IMR-90 (cell line): ENCODE measurements around the gene HLA-DMB. TPM values are rescaled to one million over a fixed set of nuclear protein-coding genes. Genes with fewer than 3 reads are reported as not detected.

ENCODE experiments used
- ATAC-seq: fragments of 200-7000 bp; cut with Tn5 transposase; 2 replicates; pipeline ENCODE4 v1.9.1; 2020; ENCODE audit warnings: low read depth, mild to moderate bottlenecking, moderate library complexity
- BruUV-seq: library from RNA; stranded (reverse); fragments of 400-500 nt; replicated peaks from 2 replicates; lab custom pipeline; 2021; lab: Mats Ljungman, UMichigan
- CTCF ChIA-PET: fragments of 300-600 bp; formaldehyde crosslinking; extraction: SDS; loops from one replicate; lab custom pipeline; 2021; ENCODE audit warnings: antibody characterized with exemption; lab: Yijun Ruan, JAX
- POLR2A ChIA-PET: fragments of 300-600 bp; sonication (Branson Sonifier 250); formaldehyde crosslinking; loops from one replicate; lab custom pipeline; 2022; ENCODE audit warnings: antibody characterized with exemption; ENCODE audit not compliant: unreplicated experiment; lab: Charles Lee
- DNase-seq: peaks from one replicate; pipeline ENCODE4 v3.0.0; 2013
- H2AFZ ChIP-seq: replicated peaks from 2 replicates; pipeline ENCODE3; 2013; ENCODE audit warnings: low read length, mild to moderate bottlenecking; ENCODE audit not compliant: poor library complexity
- H2AK5ac ChIP-seq: 2 replicates; pipeline ENCODE4 v1.6.1; 2013; ENCODE audit warnings: low read depth, low read length, inconsistent platforms
- H2AK9ac ChIP-seq: replicated peaks from 2 replicates; pipeline ENCODE3; 2013; ENCODE audit warnings: mild to moderate bottlenecking, low read depth, low read length, moderate library complexity; ENCODE audit not compliant: poor library complexity
- H2BK120ac ChIP-seq: 2 replicates; pipeline ENCODE4 v1.6.1; 2013; ENCODE audit warnings: low read depth, low read length, inconsistent platforms
- H2BK15ac ChIP-seq: 3 replicates; pipeline ENCODE4 v1.6.1; 2013; ENCODE audit warnings: low read depth, low read length, inconsistent platforms
- H2BK20ac ChIP-seq: 2 replicates; pipeline ENCODE4 v1.6.1; 2013; ENCODE audit warnings: low read depth, mild to moderate bottlenecking, inconsistent platforms, low read length, moderate library complexity
- H2BK5ac ChIP-seq: 2 replicates; pipeline ENCODE4 v1.6.1; 2013; ENCODE audit warnings: mild to moderate bottlenecking, low read depth, low read length, inconsistent platforms; ENCODE audit not compliant: poor library complexity, severe bottlenecking
- H3K14ac ChIP-seq: replicated peaks from 2 replicates; pipeline ENCODE4 v1.6.1; 2013; ENCODE audit warnings: low read depth, low read length, inconsistent platforms
- H3K18ac ChIP-seq: 2 replicates; pipeline ENCODE4 v1.6.1; 2013; ENCODE audit warnings: low read depth, low read length, control low read depth
- H3K23ac ChIP-seq: 2 replicates; pipeline ENCODE4 v1.6.1; 2013; ENCODE audit warnings: low read depth, low read length, inconsistent platforms
- H3K27ac ChIP-seq: 2 replicates; pipeline ENCODE4 v1.5.1; 2013; ENCODE audit warnings: mild to moderate bottlenecking, control low read depth, low read length; ENCODE audit not compliant: insufficient read depth
- H3K27me3 ChIP-seq: 2 replicates; pipeline ENCODE4 v1.6.1; 2013; ENCODE audit warnings: low read length; ENCODE audit not compliant: control insufficient read depth, insufficient read depth
- H3K36me3 ChIP-seq: 2 replicates; pipeline ENCODE4 v1.6.1; 2013; ENCODE audit warnings: low read length, mixed read lengths; ENCODE audit not compliant: control insufficient read depth, insufficient read depth
- H3K4ac ChIP-seq: 2 replicates; pipeline ENCODE4 v1.6.1; 2013; ENCODE audit warnings: low read depth, low read length, inconsistent platforms
- H3K4me1 ChIP-seq: 2 replicates; pipeline ENCODE4 v1.6.1; 2013; ENCODE audit warnings: low read length, mixed read lengths; ENCODE audit not compliant: control insufficient read depth, insufficient read depth
- H3K4me2 ChIP-seq: 2 replicates; pipeline ENCODE4 v1.6.1; 2013; ENCODE audit warnings: low read depth, mild to moderate bottlenecking, control low read depth, low read length, moderate library complexity
- H3K4me3 ChIP-seq: 2 replicates; pipeline ENCODE4 v1.5.1; 2013; ENCODE audit warnings: low read depth, mild to moderate bottlenecking, control low read depth, low read length, moderate library complexity; ENCODE audit not compliant: insufficient read depth
- H3K56ac ChIP-seq: 2 replicates; pipeline ENCODE4 v1.6.1; 2013; ENCODE audit warnings: low read length, inconsistent platforms; ENCODE audit not compliant: insufficient read depth; ENCODE audit errors: extremely low read depth
- H3K79me1 ChIP-seq, 2 experiments: 2 replicates each; pipeline ENCODE4 v1.6.1; 2013; ENCODE audit warnings: low read length in 2 of 2, inconsistent platforms in 1 of 2, low read depth in 1 of 2
- H3K9ac ChIP-seq: 2 replicates; pipeline ENCODE4 v1.6.1; 2013; ENCODE audit warnings: low read depth, low read length, control low read depth
- H3K9me1 ChIP-seq: 2 replicates; pipeline ENCODE4 v1.6.1; 2013; ENCODE audit warnings: low read length, inconsistent platforms; ENCODE audit not compliant: insufficient read depth
- H3K9me3 ChIP-seq: 2 replicates; pipeline ENCODE4 v1.6.1; 2013; ENCODE audit warnings: low read length; ENCODE audit not compliant: control insufficient read depth, insufficient read depth
- H4K20me1 ChIP-seq: 2 replicates; pipeline ENCODE4 v1.6.1; 2013; ENCODE audit warnings: low read length, inconsistent platforms; ENCODE audit not compliant: insufficient read depth
- H4K5ac ChIP-seq: 2 replicates; pipeline ENCODE4 v1.6.1; 2013; ENCODE audit warnings: mild to moderate bottlenecking, low read depth, low read length, control low read depth
- H4K8ac ChIP-seq, 2 experiments: 2 replicates each; pipeline ENCODE4 v1.6.1; 2013; ENCODE audit warnings: low read depth in 2 of 2, low read length in 2 of 2, control low read depth in 1 of 2, inconsistent platforms in 1 of 2
- H4K91ac ChIP-seq: 2 replicates; pipeline ENCODE4 v1.6.1; 2013; ENCODE audit warnings: low read depth, low read length, inconsistent platforms; ENCODE audit not compliant: insufficient read depth
- BHLHE40 ChIP-seq: fragments of 150-350 bp; IDR thresholded peaks from 2 replicates; pipeline ENCODE4 v1.6.1; 2016; ENCODE audit warnings: mild to moderate bottlenecking, low read depth, low read length
- CEBPB ChIP-seq: IDR thresholded peaks from 2 replicates; pipeline ENCODE4 v1.6.1; 2012; ENCODE audit warnings: low read depth, low read length, improper control_type of control experiment
- CHD1 ChIP-seq: IDR thresholded peaks from 2 replicates; pipeline ENCODE4 v1.6.1; 2012; ENCODE audit warnings: low read depth, low read length, improper control_type of control experiment
- FOS ChIP-seq: fragments of 150-350 bp; IDR thresholded peaks from 2 replicates; pipeline ENCODE4 v1.6.1; 2016; ENCODE audit warnings: low read depth, low read length
- MAFK ChIP-seq: IDR thresholded peaks from 2 replicates; pipeline ENCODE4 v1.6.1; 2012; ENCODE audit warnings: low read depth, low read length, improper control_type of control experiment
- MAZ ChIP-seq: IDR thresholded peaks from 2 replicates; pipeline ENCODE4 v1.6.1; 2012; ENCODE audit warnings: low read depth, mild to moderate bottlenecking, low read length, improper control_type of control experiment, moderate library complexity, borderline replicate concordance
- MXI1 ChIP-seq: IDR thresholded peaks from 2 replicates; pipeline ENCODE4 v1.6.1; 2012; ENCODE audit warnings: low read depth, mild to moderate bottlenecking, low read length, moderate library complexity, borderline replicate concordance
- NFE2L2 ChIP-seq: fragments of 150-350 bp; IDR thresholded peaks from 2 replicates; pipeline ENCODE4 v1.6.1; 2016; ENCODE audit warnings: low read depth, mild to moderate bottlenecking, low read length
- POLR2A ChIP-seq: IDR thresholded peaks from 2 replicates; pipeline ENCODE4 v1.6.1; 2012; ENCODE audit warnings: mild to moderate bottlenecking, low read depth, low read length
- RAD21 ChIP-seq: IDR thresholded peaks from 2 replicates; pipeline ENCODE4 v1.6.1; 2012; ENCODE audit warnings: low read length, improper control_type of control experiment
- RCOR1 ChIP-seq: IDR thresholded peaks from 2 replicates; pipeline ENCODE4 v1.6.1; 2012; ENCODE audit warnings: mild to moderate bottlenecking, low read length, improper control_type of control experiment; ENCODE audit not compliant: insufficient replicate concordance
- RFX5 ChIP-seq: IDR thresholded peaks from 2 replicates; pipeline ENCODE4 v1.8.0; 2012; ENCODE audit warnings: low read depth, mild to moderate bottlenecking, low read length, moderate library complexity
- SMC3 ChIP-seq: fragments of 150-350 bp; IDR thresholded peaks from 2 replicates; pipeline ENCODE4 v1.6.1; 2016; ENCODE audit warnings: low read depth, mild to moderate bottlenecking, antibody characterized with exemption, low read length, moderate library complexity
- WGBS, 2 experiments: methylation state at CpG; one replicate each; pipeline versions ENCODE4 v1.1.5 to v1.1.7; 2013; ENCODE audit warnings: missing lambda C conversion rate in 2 of 2; ENCODE audit not compliant: insufficient read length in 1 of 2; ENCODE audit errors: extremely low coverage in 2 of 2; 5-methylcytosine and 5-hydroxymethylcytosine counted together
- dilution Hi-C: fragments of 300-500 bp; cut with HindIII; formaldehyde crosslinking; loops from one replicate; pipeline ENCODE4 v1.14.3; 2018; ENCODE audit warnings: low sequenced_read_pairs; ENCODE audit not compliant: unreplicated experiment
- in situ Hi-C: fragments of 300-500 bp; cut with MboI; formaldehyde crosslinking; loops from 3 replicates; pipeline ENCODE4 v1.14.3; 2019; ENCODE audit warnings: low sequenced_read_pairs, inconsistent platforms, mixed read lengths
- intact Hi-C: fragments of 100-400 bp; cut with micrococcal nuclease; formaldehyde crosslinking; loops from 2 replicates; pipeline ENCODE4 v1.10.0; 2022
- polyA plus RNA-seq, 3 experiments: library from polyadenylated mRNA; depleted of rRNA; stranded (reverse); fragments of >200 nt; gene quantifications; 2 replicates each; pipeline ENCODE4 v1.2.3, GENCODE V29; 2012; ENCODE audit warnings: low replicate concordance in 1 of 3
- total RNA-seq: library from RNA; depleted of rRNA; stranded (reverse); fragments of >200 nt; gene quantifications from 2 replicates; pipeline ENCODE4 v1.2.3, GENCODE V29; 2012
- TF ChIP-seq, protein P1 (sequence below): fragments of 150-350 bp; IDR thresholded peaks from 2 replicates; pipeline ENCODE4 v1.6.1; 2016; ENCODE audit warnings: low read depth, mild to moderate bottlenecking, low read length, moderate library complexity, borderline replicate concordance
- TF ChIP-seq, protein P2 (sequence below): fragments of 150-350 bp; IDR thresholded peaks from 2 replicates; pipeline ENCODE4 v1.6.1; 2017; ENCODE audit warnings: mild to moderate bottlenecking, antibody characterized with exemption, low read length, low read depth
- TF ChIP-seq, protein P3 (sequence below): conservative IDR thresholded peaks from 2 replicates; pipeline ENCODE4 v1.5.1; 2012; ENCODE audit warnings: mild to moderate bottlenecking, low read depth, low read length, improper control_type of control experiment

The HLA-DMB gene
- total and polyA plus RNA-seq, 2 of the 4 experiments (the other 2 are of a cell fraction) = 0.18 to 0.19 TPM

DNA sequence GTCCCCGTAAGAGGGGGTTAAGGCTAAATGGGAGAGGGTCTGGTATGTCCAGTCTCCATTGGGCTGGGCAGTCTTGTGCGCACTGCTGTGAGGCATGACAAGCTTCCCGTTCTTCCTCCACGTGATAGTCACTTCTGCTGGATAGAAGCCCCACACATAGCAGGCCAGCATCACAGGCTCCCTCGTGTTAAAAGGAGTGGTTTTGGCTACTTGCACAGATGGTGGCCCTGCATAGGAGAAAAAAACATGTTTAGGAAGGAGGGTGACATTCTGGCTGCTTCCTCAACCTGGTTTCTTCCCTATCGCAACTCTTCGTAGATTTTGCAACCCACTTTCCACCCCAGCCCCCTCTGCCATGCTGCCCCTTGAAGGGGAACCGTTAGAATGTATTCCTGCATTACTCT is 3.6 kb downstream of the HLA-DMB start:
- Histone ChIP-seq H3K4me2 (no peak overlapping the region), H2BK20ac (no peak overlapping the region), H3K36me3 (no peaks in the 10 kb centered on the region), H3K4me3 (no peak overlapping the region), H3K56ac (no peak overlapping the region), H2BK5ac (no peak overlapping the region), H3K18ac (no peak overlapping the region), H3K4ac (no peak overlapping the region), H3K14ac (no peak overlapping the region), H2BK120ac (no peak overlapping the region), H2BK15ac (no peak overlapping the region), H4K5ac (no peak overlapping the region), H3K9ac (no peak overlapping the region), H4K8ac (no peak overlapping the region), H3K9me3 (no peaks in the 10 kb centered on the region), H3K4me1 (no peaks in the 10 kb centered on the region), H3K79me1 (no peaks in the 10 kb centered on the region), H2AK9ac (no peak overlapping the region), H3K27ac (no peak overlapping the region), H3K23ac (no peak overlapping the region), H3K27me3 (peaks cover 10% of the 10 kb centered on the region), H4K20me1 (no peaks in the 10 kb centered on the region), H3K9me1 (no peaks in the 10 kb centered on the region), H2AK5ac (no peak overlapping the region; the same call in 1 of the 2 replicates), H2AFZ (no peak overlapping the region), H4K91ac (no peak overlapping the region)
- intact Hi-C loops (no loop called here), dilution Hi-C loops (no loop called here), in situ Hi-C loops (loop anchor here (5.0 kb wide), 1 partner anchor 40 kb away; no protein-coding TSS in a partner anchor)
- BruUV-seq = no TSS peak
- POLR2A ChIA-PET = no interaction called here
- ATAC-seq (no peak), DNase-seq (no peak)
- TF ChIP-seq RCOR1 (no peak), SMC3 (no peak), CHD1 (no peak), MXI1 (no peak), POLR2A (no peak), RAD21 (no peak), CEBPB (no peak), FOS (no peak), MAZ (no peak), NFE2L2 (no peak), BHLHE40 (no peak), RFX5 (no peak), MAFK (no peak)
- TF ChIP-seq, protein P1, sequence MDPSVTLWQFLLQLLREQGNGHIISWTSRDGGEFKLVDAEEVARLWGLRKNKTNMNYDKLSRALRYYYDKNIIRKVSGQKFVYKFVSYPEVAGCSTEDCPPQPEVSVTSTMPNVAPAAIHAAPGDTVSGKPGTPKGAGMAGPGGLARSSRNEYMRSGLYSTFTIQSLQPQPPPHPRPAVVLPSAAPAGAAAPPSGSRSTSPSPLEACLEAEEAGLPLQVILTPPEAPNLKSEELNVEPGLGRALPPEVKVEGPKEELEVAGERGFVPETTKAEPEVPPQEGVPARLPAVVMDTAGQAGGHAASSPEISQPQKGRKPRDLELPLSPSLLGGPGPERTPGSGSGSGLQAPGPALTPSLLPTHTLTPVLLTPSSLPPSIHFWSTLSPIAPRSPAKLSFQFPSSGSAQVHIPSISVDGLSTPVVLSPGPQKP = no peak
- TF ChIP-seq, protein P2, sequence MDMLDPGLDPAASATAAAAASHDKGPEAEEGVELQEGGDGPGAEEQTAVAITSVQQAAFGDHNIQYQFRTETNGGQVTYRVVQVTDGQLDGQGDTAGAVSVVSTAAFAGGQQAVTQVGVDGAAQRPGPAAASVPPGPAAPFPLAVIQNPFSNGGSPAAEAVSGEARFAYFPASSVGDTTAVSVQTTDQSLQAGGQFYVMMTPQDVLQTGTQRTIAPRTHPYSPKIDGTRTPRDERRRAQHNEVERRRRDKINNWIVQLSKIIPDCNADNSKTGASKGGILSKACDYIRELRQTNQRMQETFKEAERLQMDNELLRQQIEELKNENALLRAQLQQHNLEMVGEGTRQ = no peak
- TF ChIP-seq, protein P3, sequence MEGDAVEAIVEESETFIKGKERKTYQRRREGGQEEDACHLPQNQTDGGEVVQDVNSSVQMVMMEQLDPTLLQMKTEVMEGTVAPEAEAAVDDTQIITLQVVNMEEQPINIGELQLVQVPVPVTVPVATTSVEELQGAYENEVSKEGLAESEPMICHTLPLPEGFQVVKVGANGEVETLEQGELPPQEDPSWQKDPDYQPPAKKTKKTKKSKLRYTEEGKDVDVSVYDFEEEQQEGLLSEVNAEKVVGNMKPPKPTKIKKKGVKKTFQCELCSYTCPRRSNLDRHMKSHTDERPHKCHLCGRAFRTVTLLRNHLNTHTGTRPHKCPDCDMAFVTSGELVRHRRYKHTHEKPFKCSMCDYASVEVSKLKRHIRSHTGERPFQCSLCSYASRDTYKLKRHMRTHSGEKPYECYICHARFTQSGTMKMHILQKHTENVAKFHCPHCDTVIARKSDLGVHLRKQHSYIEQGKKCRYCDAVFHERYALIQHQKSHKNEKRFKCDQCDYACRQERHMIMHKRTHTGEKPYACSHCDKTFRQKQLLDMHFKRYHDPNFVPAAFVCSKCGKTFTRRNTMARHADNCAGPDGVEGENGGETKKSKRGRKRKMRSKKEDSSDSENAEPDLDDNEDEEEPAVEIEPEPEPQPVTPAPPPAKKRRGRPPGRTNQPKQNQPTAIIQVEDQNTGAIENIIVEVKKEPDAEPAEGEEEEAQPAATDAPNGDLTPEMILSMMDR = no peak
- CTCF ChIA-PET = no interaction called here
- 40% methylated on average over 1 of the region's 8 CpGs; no CpG with 5 or more reads in 1 of the 2 experiments for WGBS, 2 experiments
